ENCODE data around the gene CRHR1.

Gene CRHR1

GRCh38 chr17:45790296-45790922, 6.3 kb downstream of the CRHR1 start:
- DNase-seq, result no peak

GRCh38 chr17:45791041-45791582, 7.0 kb downstream of the CRHR1 start:
- no peak for DNase-seq

GRCh38 chr17:45791935-45792334, 7.8 kb downstream of the CRHR1 start:
- no peak for DNase-seq

- DNase-seq, result no peak
Measured at GRCh38 chr17:45792437-45792836, 8.3 kb downstream of the CRHR1 start.

- DNase-seq, result no peak
Measured at GRCh38 chr17:45792995-45793755, 9.1 kb downstream of the CRHR1 start.

GRCh38 chr17:45793999-45794540, 9.9 kb downstream of the CRHR1 start:
- no peak for DNase-seq

GRCh38 chr17:45794840-45795239, 10.7 kb downstream of the CRHR1 start:
- no peak for DNase-seq

- no peak for DNase-seq
Measured at GRCh38 chr17:45800816-45801215, 16.7 kb downstream of the CRHR1 start.

- DNase-seq, result no peak
Measured at GRCh38 chr17:45801421-45801820, 17.3 kb downstream of the CRHR1 start.

GRCh38 chr17:45808845-45809244, 24.7 kb downstream of the CRHR1 start:
- no peak for DNase-seq

- no peak for DNase-seq
Measured at GRCh38 chr17:45809499-45809898, 25.4 kb downstream of the CRHR1 start.

GRCh38 chr17:45812102-45812501, 28.0 kb downstream of the CRHR1 start:
- no peak for DNase-seq

- no peak for DNase-seq
Measured at GRCh38 chr17:45813048-45813725, 29.1 kb downstream of the CRHR1 start.

GRCh38 chr17:45814622-45815606, 30.8 kb downstream of the CRHR1 start:
- DNase-seq, result no peak

GRCh38 chr17:45815752-45816151, 31.6 kb downstream of the CRHR1 start:
- DNase-seq, result no peak

- DNase-seq, result no peak
Measured at GRCh38 chr17:45818041-45818440, 33.9 kb downstream of the CRHR1 start.

GRCh38 chr17:45818699-45819098, 34.6 kb downstream of the CRHR1 start:
- no peak for DNase-seq

GRCh38 chr17:45819632-45820031, 35.5 kb downstream of the CRHR1 start:
- no peak for DNase-seq

- no peak for DNase-seq
Measured at GRCh38 chr17:45820052-45820780, 36.1 kb downstream of the CRHR1 start.

GRCh38 chr17:45821147-45821546, 37.0 kb downstream of the CRHR1 start:
- DNase-seq, result no peak

- DNase-seq, result no peak
Measured at GRCh38 chr17:45823598-45823997, 39.5 kb downstream of the CRHR1 start.

GRCh38 chr17:45824475-45824874, 40.4 kb downstream of the CRHR1 start:
- no peak for DNase-seq

Data from stimulated activated CD4-positive, alpha-beta T cell treated with anti-CD3 and anti-CD28 coated beads, Interleukin-12 subunit alpha, Interleukin-12 subunit beta, amount 100 ng/mL, for 4 hours (primary cell).